Measurements from ENCODE around the gene SORCS2.

- TF ChIP-seq CTCF (conservative IDR thresholded peaks at IDR 0.05; ENCODE audit: low read depth, low read length) (no peak), EZH2 (IDR thresholded peaks at IDR 0.05; ENCODE audit: borderline replicate concordance, low read depth, low read length, poor library complexity, severe bottlenecking) (no peak)
Observed at GRCh38 chr4:7320206-7320797, 128.0 kb downstream of the SORCS2 start.

Measured in A673 (cell line).